Upper lobe of right lung (tissue), 1 donor: ENCODE data around the gene TMEM131. TPM values are rescaled to one million over a fixed set of nuclear protein-coding genes. Genes with fewer than 3 reads are reported as not detected.

Experiments
- ATAC-seq: fragments of 200-7000 bp; cut with Tn5 transposase; one replicate; pipeline ENCODE4 v1.9.1; 2020; ENCODE audit warnings: mild to moderate bottlenecking, moderate library complexity
- DNase-seq: peaks from one replicate; pipeline ENCODE4 v3.0.0-alpha.2; 2020
- H3K27ac ChIP-seq: fragments of 200-600 bp; one replicate; pipeline ENCODE4 v1.8.0; 2022
- H3K27me3 ChIP-seq: fragments of 200-600 bp; one replicate; pipeline ENCODE4 v1.8.0; 2022; ENCODE audit warnings: mild to moderate bottlenecking
- H3K36me3 ChIP-seq: fragments of 200-600 bp; one replicate; pipeline ENCODE4 v1.8.0; 2022
- H3K4me1 ChIP-seq: fragments of 200-600 bp; one replicate; pipeline ENCODE4 v1.8.0; 2022
- H3K4me3 ChIP-seq: fragments of 200-600 bp; one replicate; pipeline ENCODE4 v1.8.0; 2022; ENCODE audit warnings: mild to moderate bottlenecking
- H3K9me3 ChIP-seq: fragments of 200-600 bp; one replicate; pipeline ENCODE4 v1.8.0; 2022
- intact Hi-C: fragments of 100-400 bp; cut with DNase I; formaldehyde crosslinking; loops from one replicate; pipeline ENCODE4 v1.11.0; 2022
- total RNA-seq: library from RNA; stranded (reverse); fragmentation: NEBNext Ultra II Directional; extraction: Animal tissue kit (Norgen Biotek cat#: 25700); gene quantifications from one replicate; pipeline ENCODE4 v1.2.1, GENCODE V29; 2021
- TF ChIP-seq, protein P1 (sequence below): fragments of 200-600 bp; IDR thresholded peaks from one replicate; pipeline ENCODE4 v1.8.0; 2022; ENCODE audit warnings: antibody characterized with exemption
- donor health status: DM: no; HTN: yes; CAD: no; lungs with severe emphysema.

The TMEM131 gene
- total RNA-seq, 1 donor from 2014 or later = 43.3 TPM

DNA sequence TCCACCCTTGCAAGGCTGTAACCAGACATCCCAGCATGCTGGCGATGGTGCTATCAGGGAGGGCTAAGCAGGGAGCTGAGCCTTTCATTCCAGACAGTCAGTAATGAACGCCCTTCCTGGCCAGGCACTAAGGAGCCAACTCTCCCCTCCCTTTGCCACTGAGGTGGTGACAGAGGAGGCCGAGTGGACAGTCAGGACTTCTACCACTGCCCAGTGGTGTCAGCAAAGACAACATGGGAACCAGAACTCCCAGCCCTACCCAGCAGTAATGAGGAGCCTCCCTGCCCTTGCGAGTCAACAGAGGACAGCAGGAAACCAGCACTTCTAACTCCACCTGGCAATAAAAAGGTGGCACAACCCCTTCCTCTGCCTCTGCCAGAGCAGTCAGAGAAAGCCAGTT lies 213.8 kb downstream of the TMEM131 start:
- H3K9me3 ChIP-seq = no peaks in the 10 kb centered on the region
- no peaks in the 10 kb centered on the region for H3K27me3 ChIP-seq
- no peaks in the 10 kb centered on the region for H3K4me1 ChIP-seq
- DNase-seq (no peak), ATAC-seq (no peak)
- no peak overlapping the region for H3K27ac ChIP-seq
- H3K4me3 ChIP-seq = no peak overlapping the region
- intact Hi-C loops = no loop called here
- TF ChIP-seq, protein P1, sequence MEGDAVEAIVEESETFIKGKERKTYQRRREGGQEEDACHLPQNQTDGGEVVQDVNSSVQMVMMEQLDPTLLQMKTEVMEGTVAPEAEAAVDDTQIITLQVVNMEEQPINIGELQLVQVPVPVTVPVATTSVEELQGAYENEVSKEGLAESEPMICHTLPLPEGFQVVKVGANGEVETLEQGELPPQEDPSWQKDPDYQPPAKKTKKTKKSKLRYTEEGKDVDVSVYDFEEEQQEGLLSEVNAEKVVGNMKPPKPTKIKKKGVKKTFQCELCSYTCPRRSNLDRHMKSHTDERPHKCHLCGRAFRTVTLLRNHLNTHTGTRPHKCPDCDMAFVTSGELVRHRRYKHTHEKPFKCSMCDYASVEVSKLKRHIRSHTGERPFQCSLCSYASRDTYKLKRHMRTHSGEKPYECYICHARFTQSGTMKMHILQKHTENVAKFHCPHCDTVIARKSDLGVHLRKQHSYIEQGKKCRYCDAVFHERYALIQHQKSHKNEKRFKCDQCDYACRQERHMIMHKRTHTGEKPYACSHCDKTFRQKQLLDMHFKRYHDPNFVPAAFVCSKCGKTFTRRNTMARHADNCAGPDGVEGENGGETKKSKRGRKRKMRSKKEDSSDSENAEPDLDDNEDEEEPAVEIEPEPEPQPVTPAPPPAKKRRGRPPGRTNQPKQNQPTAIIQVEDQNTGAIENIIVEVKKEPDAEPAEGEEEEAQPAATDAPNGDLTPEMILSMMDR = no peak
- peaks cover 12% of the 10 kb centered on the region for H3K36me3 ChIP-seq

DNA sequence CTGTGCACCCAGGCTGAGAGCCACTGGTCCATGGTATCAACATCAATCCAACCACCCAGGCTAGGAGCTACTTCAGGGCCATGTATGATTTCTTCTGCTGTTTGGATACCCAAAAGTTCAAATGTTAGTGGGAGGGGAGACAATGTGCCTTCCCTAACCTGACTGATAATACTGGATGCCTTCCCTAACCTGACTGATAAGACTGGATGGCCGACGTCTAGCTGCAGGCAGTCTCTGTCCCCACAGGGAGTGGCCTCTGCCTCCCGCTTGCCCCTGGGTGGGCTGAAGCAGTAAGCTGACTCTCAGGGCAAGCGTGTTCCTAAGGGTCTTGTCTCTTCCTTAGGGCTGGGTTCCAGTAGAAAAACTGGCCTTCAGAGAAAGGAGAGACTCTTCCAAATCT lies 216.6 kb downstream of the TMEM131 start:
- no peaks in the 10 kb centered on the region for H3K27me3 ChIP-seq
- ATAC-seq (no peak), DNase-seq (no peak)
- intact Hi-C loops = no loop called here
- peaks cover 17% of the 10 kb centered on the region for H3K36me3 ChIP-seq
- H3K4me3 ChIP-seq = no peak overlapping the region
- no peak overlapping the region for H3K27ac ChIP-seq
- no peaks in the 10 kb centered on the region for H3K9me3 ChIP-seq
- no peaks in the 10 kb centered on the region for H3K4me1 ChIP-seq
- TF ChIP-seq, protein P1 = no peak

DNA sequence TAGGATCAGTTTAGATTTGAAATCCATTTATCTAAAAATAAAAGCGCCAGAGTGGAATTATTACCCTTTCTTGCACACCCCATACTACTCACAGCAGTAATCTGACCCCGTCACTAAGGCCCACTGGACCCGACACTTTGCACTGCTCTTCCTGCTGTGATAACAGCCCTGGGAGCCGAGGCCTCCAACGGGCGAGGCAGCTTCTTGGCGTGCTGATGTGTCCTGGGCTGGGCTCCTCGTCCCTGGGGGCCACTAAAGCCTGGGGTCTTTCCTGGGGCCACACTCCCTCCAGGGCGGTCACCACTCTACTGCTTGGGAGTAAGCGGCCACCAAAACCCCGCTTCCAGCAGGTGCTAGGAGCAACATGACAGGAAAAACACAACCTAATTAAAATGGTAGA lies 220.7 kb downstream of the TMEM131 start:
- intact Hi-C loops = no loop called here
- Histone ChIP-seq H3K27ac (no peak overlapping the region), H3K4me3 (no peak overlapping the region), H3K4me1 (no peaks in the 10 kb centered on the region), H3K36me3 (peaks cover 50% of the 10 kb centered on the region), H3K9me3 (no peaks in the 10 kb centered on the region), H3K27me3 (no peaks in the 10 kb centered on the region)
- ATAC-seq (no peak), DNase-seq (no peak)
- TF ChIP-seq, protein P1 = no peak

DNA sequence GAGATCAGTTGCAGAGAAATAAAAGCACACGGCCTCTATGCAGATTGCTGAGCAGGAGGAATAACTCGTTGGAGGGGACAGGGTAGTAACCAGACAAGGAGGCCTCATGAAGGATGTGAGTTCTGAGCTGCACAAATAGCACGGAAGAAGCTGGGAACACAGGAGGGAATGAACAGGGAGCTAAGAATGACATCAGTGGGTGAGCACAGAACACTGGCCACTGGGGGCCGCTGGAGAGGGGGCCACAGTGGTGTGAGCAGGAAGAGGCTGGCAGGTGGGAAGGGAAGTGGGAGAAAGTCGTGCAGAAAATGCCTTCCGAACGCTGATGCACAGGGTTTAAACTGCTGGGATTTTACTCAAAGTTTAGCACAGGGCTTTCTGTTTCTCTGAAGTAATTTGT lies 221.3 kb downstream of the TMEM131 start:
- TF ChIP-seq, protein P1 = no peak
- H3K36me3 ChIP-seq = peaks cover 54% of the 10 kb centered on the region
- H3K9me3 ChIP-seq = no peaks in the 10 kb centered on the region
- no peaks in the 10 kb centered on the region for H3K27me3 ChIP-seq
- ATAC-seq = peak; percentile 41
- H3K4me3 ChIP-seq = no peak overlapping the region
- no peak for DNase-seq
- intact Hi-C loops = no loop called here
- no peak overlapping the region for H3K27ac ChIP-seq
- no peaks in the 10 kb centered on the region for H3K4me1 ChIP-seq

DNA sequence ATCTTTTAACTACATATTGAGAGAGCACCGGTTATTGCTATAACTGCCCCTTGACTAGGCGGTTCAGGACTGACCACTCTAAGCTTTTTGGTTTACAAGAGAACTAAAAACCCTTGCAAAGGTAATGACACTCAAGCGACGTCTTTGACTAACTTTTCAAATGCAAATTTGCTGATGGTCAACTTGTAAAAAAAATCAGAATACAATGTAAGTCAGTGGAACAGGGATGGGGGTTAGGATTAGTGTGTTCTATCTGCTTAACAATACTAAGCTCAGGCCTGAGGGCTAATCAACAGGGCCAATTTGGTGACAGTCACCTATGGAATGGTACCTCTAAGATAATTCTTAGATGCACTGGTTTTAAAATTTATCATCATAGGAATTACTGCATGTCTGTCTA lies 225.3 kb downstream of the TMEM131 start:
- TF ChIP-seq, protein P1 = no peak
- no peaks in the 10 kb centered on the region for H3K9me3 ChIP-seq
- no peak overlapping the region for H3K27ac ChIP-seq
- DNase-seq (no peak), ATAC-seq (no peak)
- H3K4me1 ChIP-seq = no peaks in the 10 kb centered on the region
- no peak overlapping the region for H3K4me3 ChIP-seq
- peaks cover 68% of the 10 kb centered on the region for H3K36me3 ChIP-seq
- no peaks in the 10 kb centered on the region for H3K27me3 ChIP-seq
- intact Hi-C loops = no loop called here

DNA sequence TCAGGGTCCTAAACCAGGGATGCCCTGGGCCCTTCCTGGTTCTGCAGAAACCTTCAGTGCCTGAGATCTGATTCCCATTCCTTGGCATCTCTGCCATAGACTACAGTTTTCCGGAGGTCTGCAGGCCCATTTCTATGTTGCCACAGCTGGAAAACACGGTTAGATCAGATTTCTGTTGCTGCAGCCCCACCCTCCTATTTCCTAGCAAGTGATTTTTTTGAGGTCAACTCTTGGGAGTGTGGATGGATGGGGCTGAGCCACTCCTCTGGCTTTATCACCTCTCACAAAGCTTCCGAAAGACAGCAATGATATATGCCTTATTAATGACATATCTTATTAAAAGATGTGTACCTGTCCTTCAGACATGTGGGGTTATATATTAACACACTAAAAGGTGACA lies 226.0 kb downstream of the TMEM131 start:
- no peaks in the 10 kb centered on the region for H3K9me3 ChIP-seq
- TF ChIP-seq, protein P1 = no peak
- peaks cover 68% of the 10 kb centered on the region for H3K36me3 ChIP-seq
- intact Hi-C loops = no loop called here
- ATAC-seq = no peak
- H3K4me1 ChIP-seq = no peaks in the 10 kb centered on the region
- no peaks in the 10 kb centered on the region for H3K27me3 ChIP-seq
- no peak overlapping the region for H3K4me3 ChIP-seq
- no peak overlapping the region for H3K27ac ChIP-seq
- no peak for DNase-seq
